HUES6 (cell line): Measurements from ENCODE around the gene HK3.

Experiments
- H3K27ac ChIP-seq: 2 replicates; pipeline ENCODE4 v1.7.0; 2013; ENCODE audit warnings: low read depth, mild to moderate bottlenecking, low read length, inconsistent platforms
- H3K27me3 ChIP-seq: 2 replicates; pipeline ENCODE4 v1.6.1; 2013; ENCODE audit warnings: low read length; ENCODE audit not compliant: control insufficient read depth, insufficient read depth
- H3K36me3 ChIP-seq: 2 replicates; pipeline ENCODE4 v1.6.1; 2013; ENCODE audit warnings: low read length; ENCODE audit not compliant: control insufficient read depth, insufficient read depth
- H3K4me1 ChIP-seq: 2 replicates; pipeline ENCODE4 v1.6.1; 2013; ENCODE audit warnings: low read length; ENCODE audit not compliant: control insufficient read depth, insufficient read depth
- H3K4me3 ChIP-seq: 2 replicates; pipeline ENCODE4 v1.5.1; 2013; ENCODE audit warnings: low read depth, low read length
- H3K9ac ChIP-seq: one replicate; pipeline ENCODE4 v1.6.1; 2013; ENCODE audit warnings: mild to moderate bottlenecking, low read length
- H3K9me3 ChIP-seq: 2 replicates; pipeline ENCODE4 v1.6.1; 2013; ENCODE audit warnings: low read depth, low read length; ENCODE audit not compliant: control insufficient read depth, insufficient read depth

HK3 gene

GRCh38 chr5:176922817-176923216 lies 23.7 kb upstream of the HK3 start:
- Histone ChIP-seq H3K4me1 (no peaks in the 10 kb centered on the region), H3K27ac (no peak overlapping the region), H3K27me3 (no peaks in the 10 kb centered on the region), H3K9me3 (no peaks in the 10 kb centered on the region), H3K4me3 (no peak overlapping the region), H3K9ac (no peak overlapping the region), H3K36me3 (peaks cover 18% of the 10 kb centered on the region)

DNA sequence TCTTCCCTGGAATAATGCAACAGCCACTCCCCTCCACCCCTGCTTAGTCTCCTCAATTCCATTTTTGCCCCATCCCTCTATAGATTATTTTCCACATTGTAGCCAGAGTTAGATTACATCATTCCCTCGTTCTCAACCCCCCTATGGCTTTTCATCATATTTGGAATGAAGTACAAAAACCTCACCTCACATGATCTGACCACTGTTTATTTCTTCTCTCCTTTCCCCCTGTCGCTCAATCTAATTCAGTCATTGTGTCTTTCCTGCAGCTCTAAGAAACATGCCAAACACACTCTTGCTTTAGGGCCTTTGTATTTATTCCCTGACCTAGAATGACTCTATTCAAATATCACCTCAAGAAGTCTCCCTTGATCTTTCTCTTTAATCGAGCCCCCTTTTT lies 22.6 kb upstream of the HK3 start:
- peaks cover 18% of the 10 kb centered on the region for H3K36me3 ChIP-seq
- no peaks in the 10 kb centered on the region for H3K9me3 ChIP-seq
- H3K4me1 ChIP-seq, result no peaks in the 10 kb centered on the region
- no peaks in the 10 kb centered on the region for H3K27me3 ChIP-seq
- H3K27ac ChIP-seq, result no peak overlapping the region
- no peak overlapping the region for H3K9ac ChIP-seq
- no peak overlapping the region for H3K4me3 ChIP-seq

DNA sequence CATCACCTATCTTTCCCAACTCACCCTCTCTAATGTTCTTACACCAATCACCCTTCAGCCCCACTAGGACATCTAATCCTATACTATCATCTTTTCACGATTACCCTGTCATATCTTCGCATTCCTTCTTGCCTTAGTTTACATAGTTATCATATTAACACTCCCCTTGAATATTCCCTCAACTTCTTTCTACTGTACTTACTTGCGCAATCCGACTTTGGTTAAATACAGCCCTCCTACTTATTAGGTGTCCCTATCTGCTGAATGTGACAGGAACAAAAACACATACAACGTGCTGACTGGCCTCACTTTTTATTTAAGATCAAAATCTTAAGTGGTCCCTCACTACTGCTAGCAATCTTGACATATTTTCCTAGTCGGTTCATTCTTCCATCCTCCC lies 19.5 kb upstream of the HK3 start:
- Histone ChIP-seq H3K27me3 (no peaks in the 10 kb centered on the region), H3K27ac (no peak overlapping the region), H3K36me3 (peaks cover 18% of the 10 kb centered on the region), H3K9me3 (no peaks in the 10 kb centered on the region), H3K9ac (no peak overlapping the region), H3K4me3 (no peak overlapping the region), H3K4me1 (no peaks in the 10 kb centered on the region; the same call in 1 of the 2 replicates)

GRCh38 chr5:176916337-176916736 lies 17.2 kb upstream of the HK3 start:
- Histone ChIP-seq H3K27ac (no peak overlapping the region), H3K9ac (no peak overlapping the region), H3K4me1 (no peaks in the 10 kb centered on the region; the same call in 1 of the 2 replicates), H3K36me3 (peaks cover 18% of the 10 kb centered on the region), H3K9me3 (no peaks in the 10 kb centered on the region), H3K4me3 (no peak overlapping the region), H3K27me3 (no peaks in the 10 kb centered on the region)

GRCh38 chr5:176915906-176916305 lies 16.8 kb upstream of the HK3 start:
- no peaks in the 10 kb centered on the region for H3K27me3 ChIP-seq
- no peak overlapping the region for H3K9ac ChIP-seq
- no peak overlapping the region for H3K27ac ChIP-seq
- no peaks in the 10 kb centered on the region for H3K9me3 ChIP-seq
- no peaks in the 10 kb centered on the region; the same call in 1 of the 2 replicates for H3K4me1 ChIP-seq
- H3K4me3 ChIP-seq, result no peak overlapping the region
- H3K36me3 ChIP-seq, result peaks cover 18% of the 10 kb centered on the region

GRCh38 chr5:176912115-176912514 lies 13.0 kb upstream of the HK3 start:
- Histone ChIP-seq H3K27ac (no peak overlapping the region), H3K4me3 (no peak overlapping the region), H3K36me3 (peaks cover 35% of the 10 kb centered on the region), H3K4me1 (no peaks in the 10 kb centered on the region; the same call in 1 of the 2 replicates), H3K9me3 (no peaks in the 10 kb centered on the region), H3K9ac (no peak overlapping the region), H3K27me3 (no peaks in the 10 kb centered on the region)

DNA sequence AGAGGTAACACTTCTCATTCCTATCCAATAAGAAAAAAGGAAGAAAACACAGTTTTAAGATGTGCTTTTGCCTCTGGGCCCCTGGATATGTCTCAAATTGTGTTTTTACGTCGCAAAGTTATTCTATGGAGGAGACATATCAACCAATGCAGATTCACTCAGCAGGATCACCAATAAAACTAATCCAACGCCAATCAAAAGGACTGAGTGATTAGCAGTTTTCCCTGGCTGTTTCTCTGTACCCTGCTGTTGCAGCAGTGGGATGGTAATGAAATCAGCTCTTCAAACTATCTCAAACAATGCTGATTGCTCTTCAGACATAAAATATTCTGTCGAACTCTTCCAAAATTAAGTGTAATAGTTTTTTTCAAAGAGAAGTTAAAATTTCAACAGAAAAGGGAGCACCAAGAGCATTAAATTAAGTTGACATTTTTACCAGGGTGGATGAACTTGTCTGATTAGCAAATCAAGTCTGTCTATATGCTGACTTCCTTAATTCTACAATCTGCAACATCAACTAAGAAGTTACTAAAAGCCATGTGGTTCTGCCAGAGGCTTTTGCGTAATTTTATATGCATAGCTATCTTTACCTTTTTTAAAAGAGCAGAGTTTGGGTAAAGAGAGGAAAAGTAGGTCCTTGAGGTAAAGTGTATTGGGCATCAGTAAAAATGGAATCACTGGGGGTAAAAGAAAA lies 9.7 kb upstream of the HK3 start:
- Histone ChIP-seq H3K27ac (no peak overlapping the region), H3K4me3 (no peak overlapping the region), H3K9ac (no peak overlapping the region), H3K27me3 (no peaks in the 10 kb centered on the region), H3K4me1 (no peaks in the 10 kb centered on the region), H3K9me3 (no peaks in the 10 kb centered on the region), H3K36me3 (peaks cover 63% of the 10 kb centered on the region)

GRCh38 chr5:176906796-176907195 lies 7.7 kb upstream of the HK3 start:
- Histone ChIP-seq H3K9ac (no peak overlapping the region), H3K9me3 (no peaks in the 10 kb centered on the region), H3K27me3 (no peaks in the 10 kb centered on the region), H3K4me1 (no peaks in the 10 kb centered on the region), H3K4me3 (no peak overlapping the region), H3K36me3 (peaks cover 82% of the 10 kb centered on the region), H3K27ac (no peak overlapping the region)

DNA sequence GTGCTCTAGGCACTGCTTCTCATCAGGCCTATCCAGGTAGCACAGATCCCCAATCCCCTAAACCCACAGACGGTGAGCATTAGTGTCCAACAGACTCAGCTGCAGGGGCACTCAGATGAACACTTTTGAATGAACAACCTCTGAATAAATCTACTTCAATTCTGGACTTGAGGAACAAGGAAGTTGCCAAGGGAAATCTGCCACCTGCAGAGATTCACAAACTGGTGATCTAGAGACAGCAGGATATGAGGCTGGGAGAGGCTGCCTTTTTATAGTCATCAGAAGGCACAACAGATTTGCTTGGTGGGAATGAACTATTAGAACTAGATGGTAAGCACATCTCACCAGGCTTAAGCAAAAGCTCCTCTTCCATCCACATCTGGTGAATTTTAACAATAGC lies 7.0 kb upstream of the HK3 start:
- Histone ChIP-seq H3K4me3 (no peak overlapping the region), H3K9me3 (no peaks in the 10 kb centered on the region), H3K27me3 (no peaks in the 10 kb centered on the region), H3K4me1 (no peaks in the 10 kb centered on the region), H3K27ac (no peak overlapping the region), H3K36me3 (peaks cover 84% of the 10 kb centered on the region), H3K9ac (no peak overlapping the region)

- Histone ChIP-seq H3K36me3 (peaks cover 81% of the 10 kb centered on the region), H3K9ac (no peak overlapping the region), H3K27me3 (no peaks in the 10 kb centered on the region), H3K27ac (no peak overlapping the region), H3K4me3 (no peak overlapping the region), H3K9me3 (no peaks in the 10 kb centered on the region), H3K4me1 (no peaks in the 10 kb centered on the region; the same call in 1 of the 2 replicates)
Measured at GRCh38 chr5:176904276-176904675, 5.1 kb upstream of the HK3 start.

DNA sequence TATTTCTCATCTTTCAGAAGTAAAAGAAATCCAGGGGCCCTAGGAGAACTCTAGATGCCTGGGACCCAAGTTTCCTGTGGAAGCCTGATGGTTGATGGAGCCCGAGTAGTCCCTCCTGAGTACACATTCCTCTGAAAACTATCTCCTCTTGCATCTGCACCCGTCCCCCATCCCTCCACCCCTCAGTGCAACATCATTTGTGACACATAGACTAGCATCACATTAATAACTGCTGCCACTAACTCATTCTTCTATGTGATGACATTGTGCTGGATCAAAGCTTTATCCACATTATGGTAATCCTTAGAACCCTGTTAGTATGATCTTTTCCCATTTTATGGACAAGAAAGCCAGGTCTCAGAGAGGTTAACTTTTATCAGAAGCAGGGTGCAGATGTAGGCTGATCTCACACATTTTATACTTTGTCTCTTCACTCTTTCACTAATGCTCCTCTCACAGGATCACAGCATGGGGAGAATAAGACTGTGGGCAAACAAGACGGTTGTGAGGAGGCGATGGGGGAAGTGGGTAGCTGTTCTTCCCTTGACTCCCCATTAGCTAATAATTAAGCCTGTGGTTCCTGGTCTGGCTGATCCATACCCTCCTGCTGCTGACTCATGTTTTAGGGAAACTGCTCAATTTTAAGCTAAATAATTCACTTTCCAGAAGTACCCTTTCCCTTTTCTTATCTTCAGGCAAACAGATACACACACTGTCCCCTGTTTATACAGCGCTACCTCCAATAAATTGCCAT lies 3.9 kb upstream of the HK3 start:
- H3K27me3 ChIP-seq, result no peaks in the 10 kb centered on the region
- H3K4me3 ChIP-seq, result no peak overlapping the region
- no peaks in the 10 kb centered on the region; the same call in 1 of the 2 replicates for H3K4me1 ChIP-seq
- no peaks in the 10 kb centered on the region for H3K9me3 ChIP-seq
- no peak overlapping the region for H3K27ac ChIP-seq
- no peak overlapping the region for H3K9ac ChIP-seq
- H3K36me3 ChIP-seq, result peaks cover 70% of the 10 kb centered on the region
